Measurements from ENCODE around the gene SERGEF.

Gene SERGEF

DNA sequence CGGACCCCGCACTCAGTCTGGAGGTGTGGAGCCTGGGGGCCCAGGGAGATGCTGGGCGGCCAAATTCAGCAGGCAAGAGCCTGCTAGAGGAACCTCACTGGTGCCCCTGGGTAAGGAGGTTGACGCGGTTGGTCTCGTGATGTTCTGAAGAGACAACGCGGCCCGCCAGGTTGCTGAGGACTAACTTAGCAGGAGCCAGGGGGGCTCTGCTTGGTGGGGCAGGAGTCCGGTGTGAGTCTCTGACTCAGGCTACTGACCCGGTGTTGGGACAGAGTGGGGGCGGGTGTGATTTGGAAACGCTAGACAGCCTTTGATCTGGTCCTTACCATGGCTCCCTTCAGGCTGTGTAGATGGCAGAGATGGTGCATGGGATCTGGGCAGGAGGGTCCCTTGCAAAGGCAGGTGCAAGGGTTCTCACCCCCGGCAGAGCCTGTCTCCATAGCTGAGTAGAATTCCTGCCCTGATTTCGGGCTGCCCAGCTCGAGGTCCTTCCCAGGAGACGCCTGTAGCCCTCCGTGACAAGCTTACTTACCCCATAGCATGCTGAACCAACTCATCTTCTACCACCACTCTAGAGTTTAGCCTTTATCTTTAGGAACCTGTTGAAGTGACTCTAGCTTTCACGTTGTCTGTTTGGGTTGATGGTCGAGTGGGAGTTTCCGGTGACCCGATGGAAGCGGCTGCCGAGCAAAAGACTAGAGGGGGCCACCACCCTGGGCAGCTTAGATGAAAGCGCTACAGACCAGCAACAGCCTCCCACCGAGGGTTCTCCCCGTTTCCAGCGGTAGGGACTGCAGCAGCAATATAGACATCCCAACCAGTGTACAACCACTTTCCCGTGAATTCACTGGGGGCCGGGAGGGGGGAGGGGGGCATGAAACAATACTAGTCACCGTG, 239.9 kb downstream of the SERGEF start:
- no peak for DNase-seq (ENCODE audit: low read depth in 2 of 2, low spot score in 1 of 2)

DNA sequence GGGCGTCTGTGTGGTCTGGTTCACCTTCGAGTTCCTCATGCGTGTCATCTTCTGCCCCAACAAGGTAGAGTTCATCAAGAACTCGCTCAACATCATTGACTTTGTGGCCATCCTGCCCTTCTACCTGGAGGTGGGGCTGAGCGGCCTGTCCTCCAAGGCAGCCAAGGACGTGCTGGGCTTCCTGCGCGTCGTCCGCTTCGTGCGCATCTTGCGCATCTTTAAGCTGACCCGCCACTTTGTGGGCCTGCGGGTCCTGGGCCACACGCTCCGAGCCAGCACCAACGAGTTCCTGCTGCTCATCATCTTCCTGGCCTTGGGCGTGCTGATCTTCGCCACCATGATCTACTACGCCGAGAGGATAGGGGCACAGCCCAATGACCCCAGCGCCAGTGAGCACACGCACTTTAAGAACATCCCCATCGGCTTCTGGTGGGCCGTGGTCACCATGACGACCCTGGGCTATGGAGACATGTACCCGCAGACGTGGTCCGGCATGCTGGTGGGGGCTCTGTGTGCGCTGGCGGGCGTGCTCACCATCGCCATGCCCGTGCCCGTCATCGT, 240.9 kb downstream of the SERGEF start:
- no peak for DNase-seq (ENCODE audit: low read depth in 2 of 2, low spot score in 1 of 2)

DNA sequence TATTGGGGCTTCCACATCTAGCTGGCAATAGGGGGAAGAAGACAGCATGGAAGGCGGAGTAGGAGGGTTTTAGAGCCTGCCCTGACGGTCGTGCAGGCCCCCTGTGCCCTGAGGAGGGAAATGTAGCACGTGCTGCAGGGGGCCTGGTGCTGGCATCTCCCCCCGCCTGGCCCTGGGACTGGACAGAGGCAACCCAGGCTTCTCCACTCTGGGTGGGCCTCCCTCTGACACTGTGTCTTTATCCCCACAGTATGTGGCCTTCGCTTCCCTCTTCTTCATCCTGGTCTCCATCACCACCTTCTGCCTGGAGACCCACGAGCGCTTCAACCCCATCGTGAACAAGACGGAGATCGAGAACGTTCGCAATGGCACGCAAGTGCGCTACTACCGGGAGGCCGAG, 241.4 kb downstream of the SERGEF start:
- DNase-seq (ENCODE audit: low read depth in 2 of 2, low spot score in 1 of 2), result no peak

DNA sequence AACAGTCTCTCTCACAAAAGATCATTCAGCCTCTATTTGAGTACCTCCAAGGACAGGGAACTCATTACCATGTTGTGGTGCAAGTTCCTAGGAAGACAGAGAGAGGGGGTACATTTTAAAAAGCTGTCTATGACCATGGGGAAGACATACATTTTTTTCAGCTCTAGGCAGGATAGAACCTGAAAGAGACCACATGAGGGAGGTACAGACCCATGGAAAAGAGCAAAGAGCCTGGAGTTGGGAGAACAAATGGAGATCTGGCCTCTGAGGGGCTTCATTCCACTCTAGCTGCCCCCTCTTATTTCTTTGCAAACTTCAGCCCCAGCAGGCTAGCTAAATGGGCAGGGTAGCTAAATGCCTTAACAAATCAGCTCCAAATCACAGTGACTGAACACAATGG, 241.9 kb downstream of the SERGEF start:
- no peak for DNase-seq (ENCODE audit: low read depth in 2 of 2, low spot score in 1 of 2)

DNA sequence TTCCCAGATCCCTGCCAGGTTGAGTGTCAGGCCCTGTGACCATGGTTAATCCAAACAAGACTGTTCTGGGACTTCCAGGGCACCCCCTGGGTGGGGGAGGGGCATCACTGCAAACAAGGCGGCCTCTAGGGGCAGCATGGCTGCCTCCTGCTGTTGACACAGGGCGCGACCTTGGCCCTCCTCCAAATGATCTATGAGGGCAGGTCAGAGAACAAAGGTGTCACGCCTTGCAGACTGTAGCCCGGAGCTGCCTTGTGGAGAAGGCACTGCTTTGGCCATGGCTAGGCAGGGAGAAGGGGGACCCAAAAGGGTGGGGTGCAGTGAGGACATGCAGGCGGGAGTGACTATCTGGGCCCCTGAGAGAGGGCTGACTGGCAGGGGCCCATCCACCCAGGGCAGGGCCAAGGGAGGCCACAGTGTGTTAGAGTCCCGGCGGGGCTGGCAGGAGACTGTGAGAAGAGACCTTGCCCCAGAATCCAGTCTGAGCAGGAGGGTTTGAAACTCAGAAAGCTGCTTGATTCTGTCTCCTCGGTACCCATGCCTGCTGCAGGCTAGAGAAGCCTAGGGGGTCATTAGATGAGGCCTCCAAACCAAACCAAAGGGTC, 242.7 kb downstream of the SERGEF start:
- no peak for DNase-seq (ENCODE audit: low read depth in 2 of 2, low spot score in 1 of 2)

DNA sequence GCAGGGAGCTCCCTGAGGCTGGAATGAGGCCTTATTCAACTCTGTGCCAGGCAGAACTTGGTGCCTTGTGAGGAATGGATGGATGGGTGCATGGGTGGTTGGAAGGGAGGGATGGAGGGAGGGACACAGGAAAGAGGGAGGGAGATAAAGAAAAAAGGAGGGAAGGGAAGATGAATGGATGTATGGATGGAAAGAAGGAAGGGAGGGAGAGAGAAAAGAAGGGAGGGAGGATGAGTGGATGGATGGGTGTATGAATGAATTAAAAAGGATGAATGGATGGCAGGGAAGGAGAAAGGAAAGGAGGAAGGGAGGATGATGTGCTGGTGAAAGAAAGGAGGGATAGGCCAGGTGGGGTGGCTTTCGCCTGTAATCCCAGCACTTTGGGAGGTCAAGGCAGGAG, 243.6 kb downstream of the SERGEF start:
- DNase-seq (ENCODE audit: low read depth in 2 of 2, low spot score in 1 of 2), result no peak

DNA sequence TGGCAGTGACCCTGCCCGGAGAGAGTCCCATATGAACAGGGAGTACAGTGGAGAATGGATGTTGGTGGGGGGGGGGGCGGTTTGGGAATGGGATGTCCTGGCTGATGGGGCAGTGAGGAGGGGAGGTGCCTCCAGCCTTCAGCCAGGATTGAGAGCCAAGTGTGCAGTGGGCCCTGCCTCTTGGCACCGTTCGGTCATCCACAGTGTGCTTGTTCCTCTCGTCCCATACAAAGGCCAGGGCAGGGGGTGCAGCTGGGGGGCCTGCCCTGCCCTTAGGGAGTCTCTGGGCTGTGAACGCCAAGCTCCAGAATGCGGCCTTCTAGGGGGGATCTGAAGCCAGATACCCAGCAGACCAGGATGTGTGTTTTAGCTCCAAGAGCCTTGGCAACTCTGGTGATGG, 244.3 kb downstream of the SERGEF start:
- DNase-seq (ENCODE audit: low read depth in 2 of 2, low spot score in 1 of 2), result no peak

DNA sequence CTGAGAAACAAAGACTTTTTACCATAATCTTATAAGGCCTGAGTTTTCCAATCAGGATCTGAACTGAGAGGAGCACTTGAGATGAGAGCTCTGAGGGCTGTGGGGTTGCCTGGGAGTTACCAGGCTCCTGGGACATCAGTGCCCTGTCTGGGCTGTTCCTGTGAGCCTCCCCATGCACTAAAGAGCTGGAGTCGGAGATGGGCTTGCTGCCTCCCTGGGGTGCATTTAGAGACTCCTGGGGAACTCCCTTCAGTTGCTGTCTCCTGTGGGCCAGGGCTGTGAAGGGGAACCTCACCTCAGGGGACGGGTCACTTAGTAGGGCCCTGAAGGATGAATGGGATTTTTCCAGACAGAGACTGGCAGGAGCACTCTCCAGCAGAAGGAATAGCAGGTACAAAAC, 244.9 kb downstream of the SERGEF start:
- DNase-seq (ENCODE audit: low read depth in 2 of 2, low spot score in 1 of 2), result no peak

DNA sequence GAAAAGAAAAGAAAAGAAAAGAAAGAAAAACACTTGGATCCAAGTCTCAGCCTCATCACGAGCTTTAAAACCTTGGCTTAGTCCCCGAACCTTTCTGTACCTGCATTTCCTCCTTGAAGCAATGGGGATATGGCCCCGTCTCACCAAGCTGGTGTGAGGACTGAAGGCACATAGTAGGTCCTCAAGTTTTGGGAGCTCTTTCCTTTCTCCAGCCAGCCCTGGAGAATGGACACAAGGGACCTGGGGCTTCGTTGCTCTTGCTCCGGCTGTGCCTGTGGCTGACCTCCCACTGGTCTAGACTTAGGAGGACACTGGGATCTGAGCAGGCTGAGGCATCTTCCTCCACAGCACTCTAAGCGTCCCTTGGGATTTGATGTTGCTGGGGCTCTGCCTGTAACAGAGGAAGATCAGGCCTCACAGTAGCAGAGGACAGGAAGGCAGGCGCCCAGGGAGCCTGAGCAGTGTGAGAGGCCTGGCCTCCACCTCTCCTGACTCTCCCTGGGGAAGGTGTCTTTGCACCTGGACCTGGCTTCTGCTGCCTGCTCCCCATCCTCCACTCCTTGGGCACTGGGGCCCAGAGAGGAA, 245.5 kb downstream of the SERGEF start:
- DNase-seq (ENCODE audit: low read depth in 2 of 2, low spot score in 1 of 2), result no peak

DNA sequence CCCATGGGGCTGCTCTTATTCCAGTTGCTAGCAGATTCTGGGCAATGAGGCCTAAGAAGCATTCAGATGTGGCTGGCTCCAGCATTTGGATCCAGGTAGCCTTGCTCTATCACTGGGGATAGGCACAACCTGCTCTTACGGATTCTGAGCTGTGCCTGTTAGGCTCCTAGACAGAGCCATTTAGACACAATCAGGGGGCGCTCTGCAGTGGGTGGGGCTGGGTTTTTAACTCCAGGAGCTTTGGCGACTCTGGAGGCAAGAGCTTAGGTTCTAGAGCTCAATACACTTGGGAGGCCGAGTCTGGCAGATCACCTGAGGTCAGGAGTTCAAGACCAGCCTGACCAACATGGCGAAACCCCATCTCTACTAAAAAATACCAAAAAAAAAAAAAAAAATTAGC, 246.3 kb downstream of the SERGEF start:
- no peak for DNase-seq (ENCODE audit: low read depth in 2 of 2, low spot score in 1 of 2)

DNA sequence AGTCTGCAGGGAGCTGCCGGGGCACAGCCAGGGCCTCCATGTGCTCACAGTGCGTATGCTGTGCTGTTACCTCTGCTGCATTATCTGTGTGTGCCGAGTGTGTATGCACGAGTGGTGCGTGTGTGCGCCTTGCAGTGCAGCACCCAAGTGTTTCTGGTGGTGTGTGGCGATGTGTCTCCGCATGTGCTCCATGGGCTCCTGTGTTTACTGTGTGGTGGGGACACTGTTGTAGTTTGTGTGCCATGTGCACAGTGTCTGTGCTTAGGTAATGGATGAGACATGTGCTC, 246.8 kb downstream of the SERGEF start:
- DNase-seq (ENCODE audit: low read depth in 2 of 2, low spot score in 1 of 2), result no peak

DNA sequence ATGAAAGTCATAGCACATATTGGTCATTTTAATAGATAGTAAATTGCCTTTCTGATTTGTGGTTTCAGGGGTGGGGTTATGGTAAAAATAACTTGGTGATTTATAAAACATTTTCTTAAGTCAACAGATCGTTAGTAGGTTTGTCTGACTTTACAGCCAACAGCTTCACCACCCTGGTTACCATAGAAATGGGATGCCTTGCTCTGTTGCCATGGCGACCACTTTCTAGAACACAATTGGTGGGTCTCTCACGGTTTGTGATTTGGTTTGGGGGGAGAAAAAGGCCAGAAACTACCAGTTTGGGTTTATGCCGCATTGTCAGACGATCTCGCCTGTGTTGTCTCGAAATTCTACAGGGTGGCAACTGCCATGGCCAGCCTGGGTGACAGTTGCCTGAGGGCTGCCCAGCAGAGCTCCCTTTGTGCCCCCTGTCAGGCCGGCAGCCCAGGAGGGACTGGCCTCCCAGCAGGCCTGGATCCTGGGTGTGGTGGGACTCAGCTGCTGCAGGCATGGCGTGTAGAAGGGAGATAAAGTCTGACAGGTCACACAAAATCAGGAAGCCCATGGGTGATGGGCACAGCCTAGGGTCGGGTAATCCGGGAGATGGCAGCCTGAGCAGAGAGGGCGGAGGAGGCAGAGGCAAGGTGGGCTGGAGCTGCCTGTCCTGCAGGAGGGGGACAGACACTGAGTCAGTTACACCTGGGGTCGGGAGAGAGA, 247.3 kb downstream of the SERGEF start:
- DNase-seq (ENCODE audit: low read depth in 2 of 2, low spot score in 1 of 2), result no peak

DNA sequence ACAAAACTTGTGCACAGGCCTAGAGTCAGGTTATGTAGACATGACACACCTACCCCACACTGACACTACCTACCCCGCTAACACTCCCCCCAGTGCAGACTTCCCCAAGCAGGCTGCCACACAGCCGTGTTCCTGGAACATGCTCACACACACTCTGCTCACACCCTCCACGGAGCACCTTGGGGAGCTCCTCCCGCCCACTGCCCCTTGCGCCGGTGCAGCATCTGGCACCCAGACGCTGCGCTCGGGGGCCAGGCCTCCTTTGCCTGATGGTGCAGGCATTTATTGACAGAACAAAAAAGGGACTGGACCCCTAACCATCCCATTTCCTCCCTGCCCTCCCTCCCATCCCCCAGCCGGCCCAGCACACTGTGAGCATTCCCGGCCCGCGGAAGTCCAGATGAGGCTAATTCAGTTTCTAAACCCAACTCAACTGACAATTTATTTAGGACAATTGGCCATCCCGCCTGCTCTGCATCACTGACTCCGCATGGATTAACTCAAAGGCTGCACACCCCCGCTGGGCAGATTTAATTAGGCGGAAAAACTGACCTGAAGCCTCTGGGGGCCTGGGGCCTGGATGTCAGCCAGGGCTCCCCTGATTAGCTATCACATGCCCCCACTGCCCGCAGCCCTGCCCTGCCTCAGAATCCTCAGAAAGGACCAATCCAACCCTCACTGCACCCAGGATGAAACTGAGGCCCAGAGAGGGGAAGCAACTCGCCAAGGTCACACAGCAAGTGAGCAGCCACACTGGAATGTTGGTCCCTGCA, 248.2 kb downstream of the SERGEF start:
- DNase-seq (ENCODE audit: low read depth in 2 of 2, low spot score in 1 of 2), result no peak

DNA sequence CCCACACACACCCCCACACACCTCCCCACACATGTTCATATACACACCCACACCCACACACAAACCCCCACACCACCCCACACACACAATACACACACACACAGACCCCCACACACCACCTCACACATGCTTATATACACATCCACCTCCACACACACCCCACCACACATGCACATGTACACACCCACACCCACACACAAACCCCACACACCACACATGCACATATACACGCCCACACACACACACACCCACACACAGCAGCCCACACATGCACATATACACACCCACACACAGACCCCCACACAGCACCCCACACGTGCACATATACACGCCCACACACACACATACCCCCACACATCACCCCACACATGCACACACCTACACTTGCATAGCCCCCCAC, 249.1 kb downstream of the SERGEF start:
- no peak for DNase-seq (ENCODE audit: low read depth in 2 of 2, low spot score in 1 of 2)

DNA sequence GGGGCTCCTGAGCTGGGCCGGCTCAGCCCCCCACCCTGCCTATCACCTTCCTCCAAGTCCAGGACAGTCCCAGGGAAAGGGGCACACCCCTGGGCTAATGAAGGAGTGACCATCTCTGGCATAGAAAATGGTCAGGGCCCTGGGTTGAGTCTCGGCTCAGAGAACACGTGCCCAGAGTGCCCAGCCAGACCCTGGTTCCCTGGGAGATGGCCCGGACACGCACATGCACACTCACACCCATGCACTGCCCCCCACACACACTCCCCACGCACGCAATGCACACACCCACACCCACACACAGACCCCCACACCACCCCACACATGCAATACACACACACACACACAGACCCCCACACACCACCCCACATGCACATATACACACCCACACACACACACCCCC, 249.6 kb downstream of the SERGEF start:
- DNase-seq (ENCODE audit: low read depth in 2 of 2, low spot score in 1 of 2), result no peak

DNA sequence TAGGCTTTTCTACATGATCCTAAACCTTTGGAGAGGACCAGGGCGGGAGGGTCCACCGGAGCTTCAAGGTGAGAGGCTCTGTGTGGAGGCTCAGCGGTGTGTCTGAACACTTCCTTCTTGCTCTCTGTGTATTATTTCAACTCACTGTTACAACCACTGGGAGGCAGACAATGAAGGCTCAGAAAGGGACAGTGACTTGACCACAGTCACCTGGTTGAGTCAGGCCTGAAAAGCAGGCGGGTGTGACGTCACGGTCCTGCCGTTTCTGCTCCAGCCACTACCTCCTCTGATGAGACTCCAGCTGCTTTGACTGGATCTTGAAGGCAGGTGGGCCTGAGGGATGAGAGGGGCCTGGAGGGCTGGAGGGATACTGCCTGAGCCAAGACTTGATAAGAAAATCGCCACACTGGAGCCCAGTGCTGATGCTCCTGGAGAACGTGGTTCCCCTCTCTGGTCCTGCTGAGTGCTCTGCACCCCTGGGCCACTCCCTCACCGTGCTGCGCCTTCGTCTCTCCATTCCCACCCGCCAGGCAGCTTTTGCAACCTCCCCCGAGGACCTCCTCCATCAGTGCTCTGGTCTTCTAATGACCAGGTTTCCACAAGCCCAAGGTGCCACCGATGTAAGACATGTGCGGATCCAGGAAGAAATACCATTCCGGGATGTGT, 250.4 kb downstream of the SERGEF start:
- no peak for DNase-seq (ENCODE audit: low read depth in 2 of 2, low spot score in 1 of 2)

DNA sequence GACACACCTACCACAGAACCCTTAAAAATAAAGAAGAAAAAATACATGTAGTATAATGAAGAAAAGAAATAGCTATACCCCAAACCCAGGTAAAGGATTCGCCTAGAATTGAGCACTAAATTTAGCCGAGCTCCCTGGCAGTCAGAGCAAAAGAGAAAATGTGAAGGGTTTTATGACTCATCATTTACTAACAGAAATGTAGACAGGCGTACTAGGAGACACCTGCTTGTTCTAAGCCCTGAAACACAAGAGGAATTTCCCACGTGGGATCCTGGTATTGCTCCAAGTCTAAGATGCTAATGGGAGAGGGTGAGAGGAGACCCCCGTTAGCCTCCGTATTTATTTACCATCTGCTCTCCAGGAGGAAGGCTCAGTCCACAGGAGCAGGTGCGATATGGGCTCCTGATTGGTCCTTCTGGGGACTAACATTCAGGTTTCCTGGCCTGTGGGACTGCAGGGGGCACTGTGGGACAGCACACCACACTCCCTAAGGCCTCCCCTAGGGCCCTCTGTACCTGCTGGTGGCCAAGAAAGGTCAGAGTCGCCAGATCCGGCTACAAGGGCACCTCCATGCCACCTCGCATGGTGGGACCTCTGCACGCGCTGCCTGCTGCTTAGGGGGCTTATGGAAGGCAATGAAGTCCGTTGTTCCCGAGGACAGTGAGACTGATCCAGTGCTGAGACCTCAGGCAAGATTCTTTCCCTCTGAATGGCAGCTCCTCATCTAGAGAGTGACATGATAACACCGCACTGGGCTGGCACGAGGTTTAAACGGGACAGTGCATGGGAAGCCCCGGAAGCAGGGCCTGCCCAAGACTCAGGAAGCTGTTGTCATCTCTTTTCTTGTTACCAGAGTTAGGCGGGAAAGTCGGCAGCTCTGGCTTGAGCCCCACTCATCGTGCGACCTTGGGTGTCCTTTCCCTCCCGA, 252.5 kb downstream of the SERGEF start:
- DNase-seq (ENCODE audit: low read depth in 2 of 2, low spot score in 1 of 2), result no peak

DNA sequence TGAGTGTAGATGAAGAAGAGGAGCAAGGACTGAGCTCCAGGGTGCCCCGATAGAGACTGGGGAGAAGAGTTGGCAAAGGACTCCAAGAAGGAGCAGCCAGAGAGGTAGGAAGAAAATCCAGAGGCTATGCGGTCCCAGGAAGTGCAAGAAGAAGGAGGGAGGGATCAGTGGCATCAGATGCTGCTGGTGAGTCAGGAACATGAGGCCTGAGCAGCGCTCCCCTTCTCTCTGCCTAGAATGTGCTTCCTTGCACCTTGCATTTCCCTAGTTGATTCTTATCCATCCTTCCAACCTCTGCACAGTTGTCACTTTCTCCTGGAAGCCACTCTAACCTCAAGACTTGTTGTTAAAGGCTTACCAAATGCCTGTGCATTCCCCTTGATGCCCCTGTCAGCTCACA, 257.0 kb downstream of the SERGEF start:
- DNase-seq (ENCODE audit: low read depth in 2 of 2, low spot score in 1 of 2), result no peak

DNA sequence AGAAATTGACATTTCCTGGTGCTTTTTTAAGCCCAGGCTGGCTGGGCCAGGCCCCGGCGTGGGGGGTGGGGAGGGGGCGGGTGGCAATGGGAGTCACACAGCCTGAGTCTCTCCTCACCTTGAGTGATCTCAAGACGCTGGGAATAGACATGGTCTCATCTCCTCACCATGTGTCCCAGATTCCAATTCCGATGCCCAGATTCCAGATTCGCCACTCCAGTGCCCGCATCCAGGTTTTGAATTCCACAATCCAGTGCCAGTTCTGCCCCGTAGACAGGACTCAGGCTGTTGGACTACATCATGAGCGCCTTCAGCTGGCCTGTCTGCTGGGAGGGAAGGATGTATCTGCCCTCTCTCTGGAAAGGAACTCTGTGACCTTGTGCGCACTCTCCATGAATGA, 259.2 kb downstream of the SERGEF start:
- no peak for DNase-seq (ENCODE audit: low read depth in 2 of 2, low spot score in 1 of 2)

All from stimulated activated CD8-positive, alpha-beta memory T cell treated with anti-CD3 and anti-CD28 coated beads, Interleukin-4, amount 100 ng/mL, for 1 hour (primary cell).